NCI-H446 (cell line): ENCODE measurements around the gene RIT1.

Source experiments
- DNase-seq, 2 experiments: peaks; one replicate each; lab custom pipeline; 2025; lab: John Stamatoyannopoulos, UW

Gene RIT1

GRCh38 chr1:155890251-155890650 is 20.9 kb downstream of the RIT1 start:
- DNase-seq = no peak

DNA sequence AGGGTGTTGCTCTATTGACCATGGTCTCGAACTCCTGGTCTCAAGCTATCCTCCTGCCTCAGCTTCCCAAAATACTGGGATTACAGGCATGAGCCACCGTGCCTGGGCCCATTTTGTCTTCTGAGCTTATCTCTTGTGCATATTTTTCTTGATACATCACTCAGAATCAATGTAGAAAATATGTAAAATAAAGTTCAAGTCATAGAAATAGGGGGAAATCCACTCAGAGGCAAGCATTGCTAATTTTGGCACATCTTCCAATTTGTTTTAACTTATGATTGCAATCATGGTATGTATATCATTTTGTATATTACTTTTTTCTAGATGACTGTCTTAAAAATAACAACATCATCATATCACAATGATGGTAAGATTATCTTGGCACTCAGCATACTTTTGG is 21.6 kb downstream of the RIT1 start:
- no peak for DNase-seq

DNA sequence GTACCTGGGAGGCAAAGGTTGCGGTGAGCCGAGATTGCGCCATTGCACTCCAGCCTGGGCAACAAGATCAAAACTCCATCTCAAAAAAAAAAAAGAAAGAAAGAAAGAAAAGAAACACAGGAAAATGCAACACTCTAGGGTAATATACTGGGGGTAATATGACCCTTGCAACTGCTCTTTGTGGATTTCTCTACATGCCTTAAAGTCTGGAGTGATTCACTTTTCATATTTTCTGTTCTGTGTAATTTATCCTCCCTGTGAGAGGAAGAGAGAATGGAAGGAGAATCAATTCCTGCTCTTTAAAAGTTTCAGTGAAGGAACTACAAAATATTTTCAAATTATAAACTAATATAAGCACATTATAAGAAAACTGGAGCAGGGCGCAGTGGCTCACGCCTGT is 22.7 kb downstream of the RIT1 start:
- no peak for DNase-seq

- no peak for DNase-seq
Observed at GRCh38 chr1:155884982-155885381, 26.2 kb downstream of the RIT1 start.

- no peak for DNase-seq
Observed at GRCh38 chr1:155884031-155884960, 26.9 kb downstream of the RIT1 start.

GRCh38 chr1:155882766-155883165 is 28.4 kb downstream of the RIT1 start:
- DNase-seq = no peak

DNA sequence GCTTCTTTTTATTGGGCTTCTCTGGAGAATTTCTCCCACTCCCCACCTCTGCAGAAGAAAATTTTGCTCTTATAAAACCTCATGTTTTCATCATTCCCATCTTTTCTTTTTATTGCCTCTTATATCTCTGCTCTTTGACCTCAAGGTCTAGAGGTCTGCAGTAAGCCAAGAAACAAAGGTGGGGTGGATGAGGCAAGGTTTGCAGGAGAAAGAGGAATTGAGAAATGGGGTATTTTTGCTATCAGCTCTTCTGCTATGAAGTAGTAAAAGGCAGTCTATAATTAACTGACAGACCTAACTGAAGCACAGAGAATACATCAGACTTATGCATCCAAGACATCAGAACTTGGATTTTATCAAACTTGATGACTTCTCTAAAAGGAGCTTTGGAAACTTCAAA is 28.9 kb downstream of the RIT1 start:
- DNase-seq = no peak

DNA sequence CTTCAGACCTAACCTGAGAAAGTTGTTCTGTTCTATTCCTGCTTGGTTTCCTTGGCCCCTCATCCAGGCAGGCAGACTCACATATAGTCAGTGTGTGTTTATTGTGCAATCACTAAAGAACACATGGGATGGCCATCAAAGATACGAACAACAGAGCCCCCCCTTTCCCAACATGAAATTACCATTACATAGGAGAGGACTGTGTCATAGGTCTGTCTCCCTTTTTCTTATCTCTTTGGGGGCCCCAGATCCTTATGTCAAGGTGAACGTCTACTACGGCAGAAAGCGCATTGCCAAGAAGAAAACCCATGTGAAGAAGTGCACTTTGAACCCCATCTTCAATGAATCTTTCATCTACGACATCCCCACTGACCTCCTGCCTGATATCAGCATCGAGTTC is 30.2 kb downstream of the RIT1 start:
- DNase-seq = no peak

DNA sequence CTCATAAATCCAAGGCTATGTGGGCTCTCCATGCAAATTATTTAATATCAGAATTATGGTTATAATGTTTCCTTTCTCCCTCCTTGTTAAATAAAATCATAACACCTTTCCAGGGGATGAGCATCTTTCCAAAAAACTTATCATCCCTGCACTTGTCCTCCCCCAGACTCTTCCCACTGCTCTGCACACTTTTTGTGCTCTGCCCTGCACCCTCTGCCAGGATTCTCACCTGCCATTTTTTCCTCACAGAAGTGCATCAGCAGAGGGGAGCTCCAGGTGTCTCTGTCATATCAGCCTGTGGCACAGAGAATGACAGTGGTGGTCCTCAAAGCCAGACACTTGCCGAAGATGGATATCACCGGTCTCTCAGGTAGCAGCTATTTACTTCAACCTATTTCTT is 30.9 kb downstream of the RIT1 start:
- no peak for DNase-seq

- no peak for DNase-seq
Observed at GRCh38 chr1:155877945-155878344, 33.2 kb downstream of the RIT1 start.

DNA sequence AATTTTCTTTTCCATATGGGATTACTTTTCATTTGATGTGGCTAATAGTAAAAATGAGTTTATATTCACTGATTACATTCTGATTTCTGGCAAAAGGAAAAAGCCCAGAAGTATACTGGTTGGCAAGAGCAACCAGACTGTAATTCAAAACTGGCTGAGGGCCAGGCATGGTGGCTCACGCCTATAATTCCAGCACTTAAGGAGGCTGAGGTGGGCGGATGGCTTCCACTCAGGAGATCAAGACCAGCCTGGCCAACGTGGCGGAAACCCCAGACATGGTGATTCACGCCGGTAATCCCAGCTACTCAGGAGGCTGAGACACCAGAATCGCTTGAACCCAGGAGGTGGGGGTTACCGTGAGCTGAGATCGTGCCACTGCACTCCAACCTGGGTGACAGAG is 37.3 kb downstream of the RIT1 start:
- peak; percentile 18 to 50 for DNase-seq

DNA sequence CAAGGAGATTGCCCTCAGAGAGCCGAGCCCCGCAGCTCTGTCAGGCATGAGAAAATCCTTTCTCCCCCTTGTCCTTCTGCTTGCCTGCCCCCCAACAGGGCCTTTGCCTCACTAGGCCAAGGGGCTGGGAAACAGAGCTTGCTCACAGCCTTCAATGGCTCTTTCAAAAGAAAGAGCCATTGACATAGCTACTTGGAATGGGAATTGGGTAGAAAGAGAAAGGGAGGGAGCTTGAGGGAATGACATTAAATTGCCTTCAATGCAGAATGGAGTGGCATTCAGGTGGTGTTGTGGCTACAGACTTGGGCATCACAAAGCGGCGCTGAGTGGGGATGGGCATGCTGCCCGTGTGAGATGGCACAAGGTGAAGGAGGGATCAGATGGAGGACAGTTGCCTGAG is 38.6 kb downstream of the RIT1 start:
- no peak for DNase-seq

- DNase-seq = peak; percentile 82 to 96
Observed at GRCh38 chr1:155871390-155871789, 39.8 kb downstream of the RIT1 start.

- no peak for DNase-seq
Observed at GRCh38 chr1:155867766-155868165, 43.4 kb downstream of the RIT1 start.

- no peak for DNase-seq
Observed at GRCh38 chr1:155864393-155864792, 46.8 kb downstream of the RIT1 start.

DNA sequence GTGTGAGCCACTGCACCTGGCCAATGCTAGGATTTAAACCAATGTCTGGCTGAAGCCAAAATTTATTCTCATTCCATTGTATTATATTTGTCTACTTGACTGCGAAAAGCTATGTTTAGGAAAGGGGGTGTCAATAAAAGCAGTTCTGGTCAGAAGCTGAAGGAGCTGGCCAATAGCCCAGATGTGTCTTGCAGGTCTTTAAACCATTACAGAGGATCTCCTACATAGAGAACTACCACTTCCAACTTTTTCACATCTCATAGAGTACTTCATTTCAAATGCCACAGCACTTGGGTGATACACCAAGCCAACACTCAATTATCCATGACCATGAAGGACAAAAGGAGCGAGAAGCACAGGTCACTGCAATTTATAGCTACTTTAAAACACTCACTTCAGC is 49.3 kb downstream of the RIT1 start:
- no peak for DNase-seq

GRCh38 chr1:155860970-155861510 is 50.1 kb downstream of the RIT1 start:
- DNase-seq = peak; percentile 55 to 62

GRCh38 chr1:155859881-155860871 is 51.0 kb downstream of the RIT1 start:
- DNase-seq = peak; percentile 91 to 92

- DNase-seq = peak; percentile 98 to 99
Observed at GRCh38 chr1:155859234-155859829, 51.8 kb downstream of the RIT1 start, which contains the start of gene SYT11. SYT11 (plus strand) TSS chr1:155859567; CDS start chr1:155859762, 195 bp downstream.

DNA sequence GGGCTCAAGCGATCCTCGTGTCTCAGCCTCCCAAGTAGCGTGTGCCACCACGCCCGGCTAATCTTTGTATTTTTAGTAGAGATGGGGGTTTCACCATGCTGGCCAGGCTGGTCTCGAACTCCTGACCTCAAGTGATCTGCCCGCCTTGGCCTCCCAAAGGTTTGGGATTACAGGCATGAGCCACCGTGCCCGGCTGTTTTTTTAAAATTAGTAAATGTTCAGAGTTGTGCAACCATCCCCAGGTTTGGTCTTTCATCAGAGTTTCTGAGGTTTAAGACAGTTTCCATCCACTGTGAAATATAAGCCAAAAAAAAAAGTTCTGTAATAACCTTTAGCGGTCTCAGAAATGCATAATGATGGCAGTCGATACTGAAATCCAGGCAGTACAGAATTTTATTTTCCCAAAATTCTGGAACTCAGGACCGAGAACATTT is 52.3 kb downstream of the RIT1 start:
- DNase-seq = peak; percentile 31 to 71
